Endothelial cell of umbilical vein (primary cell): ENCODE data around the gene CEP63. TPM values are rescaled to one million over a fixed set of nuclear protein-coding genes. Genes with fewer than 3 reads are reported as not detected.

Source experiments
- BruUV-seq: library from RNA; stranded (reverse); fragments of 400-500 nt; replicated peaks from 2 replicates; lab custom pipeline; 2021; lab: Mats Ljungman, UMichigan
- CTCF ChIA-PET: fragments of 300-600, 350-600 bp; sonication (Branson Sonifier 250); formaldehyde crosslinking; loops from one replicate; lab custom pipeline; 2021; ENCODE audit warnings: antibody characterized with exemption, inconsistent platforms; lab: Charles Lee
- POLR2A ChIA-PET: fragments of 300-600, 350-600 bp; sonication (Branson Sonifier 250); formaldehyde crosslinking; loops from one replicate; lab custom pipeline; 2021; ENCODE audit warnings: antibody characterized with exemption, inconsistent platforms; lab: Charles Lee
- DNase-seq: peaks from one replicate; pipeline ENCODE4 v3.0.0-alpha.2; 2011; ENCODE audit warnings: low read depth, low spot score
- FAIRE-seq: peaks from 2 replicates; lab custom pipeline; 2011; peaks lifted over from hg19 to GRCh38; lab: Jason Lieb, UNC
- H2AFZ ChIP-seq: 2 replicates; pipeline ENCODE4 v1.6.0; 2012; ENCODE audit warnings: low read depth, low read length, control low read depth, inconsistent platforms
- H3K27ac ChIP-seq: 2 replicates; pipeline ENCODE4 v1.5.1; 2011; ENCODE audit warnings: low read depth, mild to moderate bottlenecking, control low read depth, low read length, moderate library complexity; ENCODE audit not compliant: insufficient read depth
- H3K27me3 ChIP-seq, 2 experiments: 2 replicates each; pipeline versions ENCODE4 v1.6.0 to v1.6.1; 2011; ENCODE audit warnings: low read length in 2 of 2, mixed read lengths in 1 of 2; ENCODE audit not compliant: control insufficient read depth in 2 of 2, insufficient read depth in 2 of 2
- H3K36me3 ChIP-seq, 2 experiments: 2 replicates in 1 of 2; 3 replicates in 1 of 2; pipeline ENCODE4 v1.5.1; 2011; ENCODE audit warnings: low read length in 2 of 2, mild to moderate bottlenecking in 1 of 2, moderate library complexity in 1 of 2; ENCODE audit not compliant: control insufficient read depth in 2 of 2, insufficient read depth in 2 of 2; ENCODE audit errors: extremely low read depth in 1 of 2
- H3K4me1 ChIP-seq: 3 replicates; pipeline ENCODE4 v1.5.1; 2011; ENCODE audit warnings: mild to moderate bottlenecking, low read length; ENCODE audit not compliant: control insufficient read depth, insufficient read depth; ENCODE audit errors: extremely low read depth
- H3K4me2 ChIP-seq: 2 replicates; pipeline ENCODE4 v1.6.1; 2011; ENCODE audit warnings: low read length, control low read depth, mixed read lengths; ENCODE audit not compliant: insufficient read depth
- H3K4me3 ChIP-seq, 3 experiments: fragments of 200-600 bp in 1 of 3; sonication (generic), shearing (Covaris generic) in 1 of 3; replicated peaks in 1 of 3; 2 replicates each; pipeline ENCODE4 v1.5.1; 2011 to 2016; ENCODE audit warnings: control low read depth in 3 of 3, low read length in 3 of 3, mild to moderate bottlenecking in 2 of 3, inconsistent platforms in 1 of 3, low read depth in 1 of 3, moderate library complexity in 1 of 3; ENCODE audit not compliant: insufficient read depth in 1 of 3
- H3K79me2 ChIP-seq: 2 replicates; pipeline ENCODE4 v1.6.0; 2012; ENCODE audit warnings: low read length, inconsistent platforms; ENCODE audit not compliant: control insufficient read depth, insufficient read depth
- H3K9ac ChIP-seq: replicated peaks from 2 replicates; pipeline ENCODE3; 2011; ENCODE audit warnings: low read length, control low read depth; ENCODE audit not compliant: insufficient read depth; ENCODE audit errors: extremely low read depth
- H3K9me1 ChIP-seq: replicated peaks from 3 replicates; pipeline ENCODE4 v1.6.0; 2011; ENCODE audit warnings: mild to moderate bottlenecking, low read length; ENCODE audit not compliant: control insufficient read depth, insufficient read depth; ENCODE audit errors: extremely low read depth
- H3K9me3 ChIP-seq: replicated peaks from 2 replicates; pipeline ENCODE4 v1.5.1; 2012; ENCODE audit warnings: low read length, inconsistent platforms; ENCODE audit not compliant: control insufficient read depth, insufficient read depth
- H4K20me1 ChIP-seq: replicated peaks from 2 replicates; pipeline ENCODE3; 2011; ENCODE audit warnings: mild to moderate bottlenecking, low read length; ENCODE audit not compliant: control insufficient read depth, insufficient read depth; ENCODE audit errors: extremely low read depth
- CTCF ChIP-seq, 2 donors: IDR thresholded peaks; 1 replicate in 1 of 2; 2 replicates in 1 of 2; pipeline ENCODE4 v1.5.1; 2011; ENCODE audit warnings: low read length in 2 of 2, mild to moderate bottlenecking in 2 of 2, moderate library complexity in 2 of 2, control low read depth in 1 of 2, inconsistent platforms in 1 of 2, low read depth in 1 of 2; ENCODE audit not compliant: insufficient read depth in 1 of 2; ENCODE audit errors: extremely low read depth in 1 of 2
- EZH2 ChIP-seq: IDR thresholded peaks from 2 replicates; pipeline ENCODE4 v1.6.1; 2012; ENCODE audit warnings: borderline replicate concordance, low read depth, mild to moderate bottlenecking, moderate library complexity, low read length, inconsistent platforms; ENCODE audit not compliant: severe bottlenecking
- FOS ChIP-seq: IDR thresholded peaks from 2 replicates; pipeline ENCODE4 v1.6.1; 2011; ENCODE audit warnings: mild to moderate bottlenecking, low read length, moderate library complexity, borderline replicate concordance; ENCODE audit not compliant: insufficient read depth
- GATA2 ChIP-seq: IDR thresholded peaks from 2 replicates; pipeline ENCODE4 v1.7.0; 2011; ENCODE audit warnings: low read depth, mild to moderate bottlenecking, moderate library complexity, mixed read lengths, low read length; ENCODE audit not compliant: insufficient read length, insufficient read depth
- JUN ChIP-seq: IDR thresholded peaks from 2 replicates; pipeline ENCODE4 v1.6.1; 2011; ENCODE audit warnings: borderline replicate concordance, low read depth; ENCODE audit not compliant: insufficient read length, insufficient read depth
- MAX ChIP-seq: IDR thresholded peaks from 2 replicates; pipeline ENCODE4 v1.6.1; 2011; ENCODE audit not compliant: insufficient read depth, insufficient read length
- MYC ChIP-seq: IDR thresholded peaks from one replicate; pipeline ENCODE4 v1.6.1; 2011; ENCODE audit warnings: mild to moderate bottlenecking, low read depth, low read length
- POLR2A ChIP-seq: IDR thresholded peaks from 2 replicates; pipeline ENCODE4 v1.6.1; 2012; ENCODE audit warnings: low read depth, mild to moderate bottlenecking, control low read depth, low read length
- POLR2AphosphoS5 ChIP-seq: IDR thresholded peaks from 2 replicates; pipeline ENCODE4 v1.6.1; 2012; ENCODE audit warnings: low read depth, mild to moderate bottlenecking, control low read depth, low read length, moderate library complexity; ENCODE audit not compliant: insufficient read depth
- dilution Hi-C: fragments of 300-500 bp; cut with MboI; formaldehyde crosslinking; loops from one replicate; pipeline ENCODE4 v1.15.0; 2019; ENCODE audit warnings: low sequenced_read_pairs; ENCODE audit not compliant: extremely low pct_ligation_motif_present
- intact Hi-C: fragments of 100-400 bp; cut with micrococcal nuclease; formaldehyde crosslinking; loops from one replicate; pipeline ENCODE4 v1.10.0; 2022
- polyA plus RNA-seq, 4 experiments: library from polyadenylated mRNA; depleted of rRNA in 3 of 4; stranded (reverse) in 3 of 4; unstranded in 1 of 4; fragments of >200 nt; gene quantifications; 2 replicates each; pipeline versions ENCODE4 v1.2.1 to v1.2.3, GENCODE V29; 2011 to 2012; ENCODE audit warnings: missing spikeins in 1 of 4
- total RNA-seq: library from RNA; stranded (reverse); gene quantifications from 2 replicates; pipeline ENCODE4 v1.2.3, GENCODE V29; 2021

Gene CEP63
- total and polyA plus RNA-seq, 2 donors (not counting 3 experiments of a cell fraction or from before 2014, with no cell fraction given), result 5.7 to 29.4 TPM

GRCh38 chr3:134447351-134447750 is 38.5 kb upstream of the CEP63 start:
- FAIRE-seq, result no peak
- H3K36me3 ChIP-seq, result no peaks in the 10 kb centered on the region
- ChIA-PET CTCF (interaction anchor here (1.0 to 1.4 kb wide), 3 partner anchors 18 to 138 kb away, joined by 3 read pairs; partner anchors contain the start of gene AMOTL2), POLR2A (no interaction called here)
- dilution Hi-C loops (no loop called here), intact Hi-C loops (loop anchor here (2.0 kb wide), 1 partner anchor 21 kb away; no protein-coding TSS in a partner anchor)
- H2AFZ ChIP-seq, result no peak overlapping the region
- H3K9me3 ChIP-seq, result no peaks in the 10 kb centered on the region
- no peak overlapping the region for H3K4me2 ChIP-seq
- no peak overlapping the region for H3K27ac ChIP-seq
- no peak overlapping the region for H3K4me3 ChIP-seq
- BruUV-seq, result no TSS peak
- DNase-seq, result peak; percentile 54
- no peak overlapping the region for H3K9ac ChIP-seq
- H3K9me1 ChIP-seq, result no peaks in the 10 kb centered on the region
- no peak for TF ChIP-seq POLR2AphosphoS5
- no peak for TF ChIP-seq FOS
- TF ChIP-seq MAX, result no peak
- no peak for TF ChIP-seq POLR2A
- TF ChIP-seq EZH2, result no peak
- no peak for TF ChIP-seq GATA2
- TF ChIP-seq CTCF (IDR thresholded peaks at IDR 0.05; ENCODE audit: extremely low read depth in 1 of 2, insufficient read depth in 1 of 2, low read depth in 1 of 2, low read length in 2 of 2), result no peak
- no peak for TF ChIP-seq MYC
- TF ChIP-seq JUN, result no peak
- H3K27me3 ChIP-seq, result no peaks in the 10 kb centered on the region
- H4K20me1 ChIP-seq, result no peaks in the 10 kb centered on the region
- no peaks in the 10 kb centered on the region for H3K79me2 ChIP-seq
- H3K4me1 ChIP-seq, result peaks cover 23% of the 10 kb centered on the region
